Peyer's patch (tissue), 4 donors: ENCODE measurements around the gene CLC.

ENCODE experiments used
- POLR2A ChIP-seq, 2 donors: fragments of 450-650 bp; IDR thresholded peaks; one replicate each; pipeline ENCODE4 v1.5.1; 2017; ENCODE audit warnings: antibody characterized with exemption in 2 of 2, mild to moderate bottlenecking in 2 of 2, moderate library complexity in 2 of 2
- TF ChIP-seq, protein P1 (sequence below), 6 experiments: fragments of 450-650 bp in 4 of 6; fragments of 200-600 bp in 2 of 6; sonication (generic) in 1 of 6; IDR thresholded peaks; one replicate each; pipeline ENCODE4 v1.5.1; 2017 to 2019; ENCODE audit warnings: antibody characterized with exemption in 6 of 6, mild to moderate bottlenecking in 3 of 6, moderate library complexity in 1 of 6

GRCh38 chr19:39684267-39684666 is 53.6 kb downstream of the CLC start:
- TF ChIP-seq POLR2A (IDR thresholded peaks at IDR 0.05): no peak
- TF ChIP-seq, protein P1, sequence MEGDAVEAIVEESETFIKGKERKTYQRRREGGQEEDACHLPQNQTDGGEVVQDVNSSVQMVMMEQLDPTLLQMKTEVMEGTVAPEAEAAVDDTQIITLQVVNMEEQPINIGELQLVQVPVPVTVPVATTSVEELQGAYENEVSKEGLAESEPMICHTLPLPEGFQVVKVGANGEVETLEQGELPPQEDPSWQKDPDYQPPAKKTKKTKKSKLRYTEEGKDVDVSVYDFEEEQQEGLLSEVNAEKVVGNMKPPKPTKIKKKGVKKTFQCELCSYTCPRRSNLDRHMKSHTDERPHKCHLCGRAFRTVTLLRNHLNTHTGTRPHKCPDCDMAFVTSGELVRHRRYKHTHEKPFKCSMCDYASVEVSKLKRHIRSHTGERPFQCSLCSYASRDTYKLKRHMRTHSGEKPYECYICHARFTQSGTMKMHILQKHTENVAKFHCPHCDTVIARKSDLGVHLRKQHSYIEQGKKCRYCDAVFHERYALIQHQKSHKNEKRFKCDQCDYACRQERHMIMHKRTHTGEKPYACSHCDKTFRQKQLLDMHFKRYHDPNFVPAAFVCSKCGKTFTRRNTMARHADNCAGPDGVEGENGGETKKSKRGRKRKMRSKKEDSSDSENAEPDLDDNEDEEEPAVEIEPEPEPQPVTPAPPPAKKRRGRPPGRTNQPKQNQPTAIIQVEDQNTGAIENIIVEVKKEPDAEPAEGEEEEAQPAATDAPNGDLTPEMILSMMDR (IDR thresholded peaks at IDR 0.05): no peak
